ENCODE measurements around the gene KREMEN1.
A peak's percentile ranks its signal among the peaks of the same experiment; 100 is the strongest.

KREMEN1 gene

GRCh38 chr22:29195118-29195963 lies 122.5 kb downstream of the KREMEN1 start:
- no peak for DNase-seq

GRCh38 chr22:29195964-29196666 lies 123.3 kb downstream of the KREMEN1 start:
- no peak for DNase-seq

GRCh38 chr22:29197096-29197495 lies 124.3 kb downstream of the KREMEN1 start:
- no peak for DNase-seq

GRCh38 chr22:29198240-29198639 lies 125.4 kb downstream of the KREMEN1 start:
- DNase-seq = no peak

- DNase-seq = no peak
Measured at GRCh38 chr22:29199702-29200400, 127.0 kb downstream of the KREMEN1 start.

GRCh38 chr22:29200901-29201300 lies 128.1 kb downstream of the KREMEN1 start:
- no peak for DNase-seq

- DNase-seq = no peak
Measured at GRCh38 chr22:29201782-29202181, 128.9 kb downstream of the KREMEN1 start.

GRCh38 chr22:29202212-29203192 lies 129.7 kb downstream of the KREMEN1 start:
- peak; percentile 89 for DNase-seq

GRCh38 chr22:29203488-29204454 lies 130.9 kb downstream of the KREMEN1 start:
- no peak for DNase-seq

- no peak for DNase-seq
Measured at GRCh38 chr22:29204455-29205183, 131.8 kb downstream of the KREMEN1 start.

- DNase-seq = no peak
Measured at GRCh38 chr22:29205252-29205593, 132.4 kb downstream of the KREMEN1 start.

GRCh38 chr22:29205594-29206371 lies 132.9 kb downstream of the KREMEN1 start, which contains the start of gene EMID1:
Gene EMID1 (plus strand): TSS chr22:29205896. CDS start chr22:29206039, 143 bp downstream.
- no peak for DNase-seq

GRCh38 chr22:29206372-29207242 lies 133.8 kb downstream of the KREMEN1 start:
- DNase-seq = no peak

- no peak for DNase-seq
Measured at GRCh38 chr22:29207243-29207550, 134.4 kb downstream of the KREMEN1 start.

GRCh38 chr22:29207562-29208501 lies 135.0 kb downstream of the KREMEN1 start:
- no peak for DNase-seq

- DNase-seq = no peak
Measured at GRCh38 chr22:29208502-29208862, 135.6 kb downstream of the KREMEN1 start.

- DNase-seq = no peak
Measured at GRCh38 chr22:29208879-29209623, 136.2 kb downstream of the KREMEN1 start.

All from activated CD4-positive, alpha-beta T cell treated with anti-CD3 and anti-CD28 coated beads, Interleukin-2, amount 50 U/mL, for 16 hours (primary cell).